Measurements from ENCODE around the gene MFN1.
"Not testable (repeated sequence)": the region's sequence is repeated elsewhere in the genome, so short reads cannot be mapped to it uniquely, and the experiment has no call there.

MFN1 gene

DNA sequence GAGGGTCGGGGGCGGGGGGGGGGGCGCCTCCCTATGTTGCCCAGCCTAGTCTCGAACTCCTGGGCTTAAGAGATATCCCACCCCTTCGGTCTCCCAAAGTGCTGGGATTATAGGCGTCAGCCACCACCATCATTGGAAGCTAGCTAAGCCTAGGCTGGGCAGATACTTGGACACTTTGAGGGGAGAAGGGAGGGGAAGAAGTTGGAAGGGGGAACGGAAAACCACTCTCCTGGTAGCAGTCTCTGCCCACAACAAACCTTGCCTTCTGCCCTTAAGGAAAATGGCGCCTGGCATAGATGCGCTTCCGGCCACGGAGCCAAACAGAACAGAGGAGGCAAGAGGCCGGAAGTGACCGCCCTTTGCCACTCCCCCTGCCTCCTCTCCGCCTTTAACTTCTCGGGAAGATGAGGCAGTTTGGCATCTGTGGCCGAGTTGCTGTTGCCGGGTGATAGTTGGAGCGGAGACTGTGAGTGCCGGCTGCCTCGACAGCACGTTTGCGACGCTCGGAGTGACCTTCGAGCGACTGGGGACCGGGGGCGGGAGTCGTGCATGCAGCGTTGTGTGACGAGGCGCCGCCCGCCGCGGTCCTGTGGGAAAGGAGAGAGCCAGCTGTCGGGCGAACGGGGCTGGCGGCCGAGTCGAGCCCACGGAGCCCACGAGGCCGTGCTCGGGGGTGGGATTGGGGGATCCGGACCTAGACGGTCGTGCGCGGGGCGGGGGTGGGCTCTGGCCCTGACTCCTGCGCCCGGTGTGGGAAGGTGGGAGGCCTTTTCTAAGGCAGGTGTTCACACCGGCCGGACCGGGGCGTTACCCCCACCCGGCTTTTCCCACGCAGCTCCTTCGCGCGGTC, at the start of gene MFN1:
Gene MFN1 (plus strand): TSS at position 365 of the 850 bp plus-strand sequence. CDS start 1,143 bp downstream, outside the sequence.
- Histone ChIP-seq H3K27me3 (ENCODE audit: control insufficient read depth, insufficient read depth, low read length) (no peaks in the 10 kb centered on the region), H3K4me1 (ENCODE audit: control insufficient read depth, insufficient read depth, low read length) (peaks cover 5% of the 10 kb centered on the region; the same call in 1 of the 2 replicates), H3K4me3 (ENCODE audit: low read depth, low read length) (peak within 1 kb of the TSS; percentile 75), H3K9me3 (ENCODE audit: control insufficient read depth, insufficient read depth, low read depth, low read length) (no peaks in the 10 kb centered on the region), H3K36me3 (ENCODE audit: control insufficient read depth, insufficient read depth, low read length) (peaks cover 25% of the 10 kb centered on the region), H3K27ac (ENCODE audit: low read depth, low read length) (no peak within 1 kb of the TSS), H3K9ac (ENCODE audit: low read length) (peak within 1 kb of the TSS; percentile 61)

DNA sequence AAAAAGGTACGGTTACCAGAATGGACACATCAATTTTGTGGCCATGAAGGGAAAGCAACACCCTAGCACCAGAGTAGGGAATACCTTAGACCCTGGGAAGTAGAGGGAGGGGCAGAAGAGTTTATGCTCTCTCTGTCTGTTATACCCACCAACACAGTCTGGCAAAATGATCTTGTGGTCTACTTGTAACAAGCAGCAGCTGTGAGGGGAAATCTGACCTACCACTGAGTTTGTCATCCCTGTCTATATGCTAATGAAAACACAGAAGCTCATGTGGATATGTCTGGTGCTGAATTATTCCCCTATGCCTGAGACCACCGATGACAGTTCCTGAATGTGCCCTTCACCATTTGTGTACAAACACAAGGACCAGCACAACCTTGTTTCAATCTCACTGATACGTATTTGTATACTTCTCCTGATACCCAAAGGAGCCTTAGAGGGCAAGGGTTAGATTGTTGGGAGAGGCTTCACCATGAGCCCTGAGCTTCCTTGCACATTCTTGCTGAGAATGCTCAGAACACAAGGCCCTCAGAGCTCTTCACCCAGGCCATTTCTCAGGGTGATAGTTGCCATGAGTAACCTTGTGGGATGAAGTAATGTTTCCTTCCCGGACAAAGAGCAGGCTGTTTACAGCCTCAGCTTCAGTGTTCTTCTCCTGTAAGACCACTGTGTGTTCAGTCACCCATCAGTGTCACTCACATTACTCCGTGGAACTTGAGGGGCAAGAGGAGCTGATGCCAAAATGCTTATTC, 49.4 kb upstream of the MFN1 start:
- Histone ChIP-seq H3K27ac (ENCODE audit: low read depth, low read length) (no peak overlapping the region), H3K9ac (ENCODE audit: low read length) (no peak overlapping the region), H3K27me3 (ENCODE audit: control insufficient read depth, insufficient read depth, low read length) (no peaks in the 10 kb centered on the region), H3K4me3 (ENCODE audit: low read depth, low read length) (no peak overlapping the region), H3K36me3 (ENCODE audit: control insufficient read depth, insufficient read depth, low read length) (no peaks in the 10 kb centered on the region), H3K4me1 (ENCODE audit: control insufficient read depth, insufficient read depth, low read length) (peaks cover 6% of the 10 kb centered on the region), H3K9me3 (ENCODE audit: control insufficient read depth, insufficient read depth, low read depth, low read length) (peaks cover 10% of the 10 kb centered on the region)

DNA sequence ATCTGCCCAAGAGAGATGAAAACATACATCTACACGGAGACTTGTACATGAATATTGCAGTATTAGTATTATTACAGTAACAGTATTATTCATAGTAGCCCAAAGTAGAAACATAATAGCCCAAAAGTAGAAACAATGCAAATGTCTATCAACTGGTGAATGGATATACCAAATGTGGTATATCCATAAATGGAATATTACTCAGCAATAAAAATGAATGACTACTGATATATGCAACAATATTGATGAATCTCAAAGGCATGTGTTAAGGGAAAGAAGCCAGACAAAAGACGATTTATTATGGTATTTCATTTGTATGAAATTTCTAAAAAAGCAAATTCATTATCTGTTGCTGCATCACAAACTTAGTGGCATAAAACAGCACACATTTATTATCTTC, 48.2 kb upstream of the MFN1 start:
- Histone ChIP-seq H3K9me3 (ENCODE audit: control insufficient read depth, insufficient read depth, low read depth, low read length) (peaks cover 10% of the 10 kb centered on the region), H3K4me3 (ENCODE audit: low read depth, low read length) (no peak overlapping the region), H3K9ac (ENCODE audit: low read length) (no peak overlapping the region), H3K27me3 (ENCODE audit: control insufficient read depth, insufficient read depth, low read length) (no peaks in the 10 kb centered on the region), H3K4me1 (ENCODE audit: control insufficient read depth, insufficient read depth, low read length) (peaks cover 6% of the 10 kb centered on the region), H3K36me3 (ENCODE audit: control insufficient read depth, insufficient read depth, low read length) (no peaks in the 10 kb centered on the region), H3K27ac (ENCODE audit: low read depth, low read length) (no peak overlapping the region)

DNA sequence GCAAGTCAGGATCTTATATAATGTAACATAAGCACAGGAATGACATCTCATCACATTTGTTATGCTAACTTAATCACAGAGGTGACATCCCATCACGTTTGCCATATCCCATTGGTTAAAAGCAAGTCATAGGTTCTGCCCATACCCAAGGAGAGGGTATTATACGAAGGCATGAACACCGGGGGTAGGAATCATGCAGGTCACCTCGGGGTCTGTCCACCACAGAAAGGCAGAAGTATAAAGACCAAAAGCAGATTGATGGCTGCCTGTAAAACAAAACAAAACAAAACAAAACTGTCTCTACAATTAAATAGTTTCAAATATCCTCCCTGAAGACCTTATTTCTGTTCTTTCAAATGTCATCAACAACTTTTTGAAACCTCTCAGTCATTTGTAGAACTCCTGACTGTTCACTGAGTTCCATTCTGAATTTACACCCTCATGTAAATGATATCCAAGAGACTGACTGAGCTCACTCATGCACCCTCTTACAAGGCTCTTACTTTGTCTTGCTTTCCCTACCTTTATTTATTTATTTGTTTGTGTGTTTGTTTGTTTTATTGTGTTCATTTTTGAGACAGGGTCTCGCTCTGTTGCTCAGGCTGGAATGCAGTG, 47.4 kb upstream of the MFN1 start:
- H3K4me1 ChIP-seq (ENCODE audit: control insufficient read depth, insufficient read depth, low read length) = peaks cover 6% of the 10 kb centered on the region
- H3K36me3 ChIP-seq (ENCODE audit: control insufficient read depth, insufficient read depth, low read length) = no peaks in the 10 kb centered on the region
- H3K9me3 ChIP-seq (ENCODE audit: control insufficient read depth, insufficient read depth, low read depth, low read length) = peaks cover 10% of the 10 kb centered on the region
- H3K9ac ChIP-seq (ENCODE audit: low read length) = no peak overlapping the region
- H3K27me3 ChIP-seq (ENCODE audit: control insufficient read depth, insufficient read depth, low read length) = no peaks in the 10 kb centered on the region
- H3K27ac ChIP-seq (ENCODE audit: low read depth, low read length) = no peak overlapping the region
- H3K4me3 ChIP-seq (ENCODE audit: low read depth, low read length) = no peak overlapping the region

DNA sequence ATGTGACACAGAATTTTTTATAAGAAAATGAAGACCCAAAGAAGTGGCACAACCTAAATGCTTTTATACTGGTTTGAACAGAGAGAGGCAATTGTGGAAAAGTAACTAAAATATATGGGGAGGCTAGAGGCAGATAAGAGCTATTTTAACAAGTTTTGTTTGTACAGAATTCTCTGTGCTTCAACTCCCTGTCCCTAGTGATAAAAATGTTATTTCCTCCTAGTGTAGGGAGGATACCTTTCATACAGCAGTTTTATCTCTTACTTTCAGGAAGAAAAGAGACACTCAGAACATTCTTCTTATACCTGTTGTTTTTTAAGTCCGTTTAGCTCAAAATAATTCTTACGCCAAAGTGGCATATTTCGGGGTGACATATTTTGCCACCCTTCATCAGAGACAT, 45.9 kb upstream of the MFN1 start:
- no peak overlapping the region for H3K27ac ChIP-seq (ENCODE audit: low read depth, low read length)
- H3K9me3 ChIP-seq (ENCODE audit: control insufficient read depth, insufficient read depth, low read depth, low read length) = peaks cover 10% of the 10 kb centered on the region
- no peak overlapping the region for H3K4me3 ChIP-seq (ENCODE audit: low read depth, low read length)
- no peaks in the 10 kb centered on the region for H3K27me3 ChIP-seq (ENCODE audit: control insufficient read depth, insufficient read depth, low read length)
- no peaks in the 10 kb centered on the region for H3K36me3 ChIP-seq (ENCODE audit: control insufficient read depth, insufficient read depth, low read length)
- no peak overlapping the region for H3K9ac ChIP-seq (ENCODE audit: low read length)
- H3K4me1 ChIP-seq (ENCODE audit: control insufficient read depth, insufficient read depth, low read length) = no peaks in the 10 kb centered on the region

DNA sequence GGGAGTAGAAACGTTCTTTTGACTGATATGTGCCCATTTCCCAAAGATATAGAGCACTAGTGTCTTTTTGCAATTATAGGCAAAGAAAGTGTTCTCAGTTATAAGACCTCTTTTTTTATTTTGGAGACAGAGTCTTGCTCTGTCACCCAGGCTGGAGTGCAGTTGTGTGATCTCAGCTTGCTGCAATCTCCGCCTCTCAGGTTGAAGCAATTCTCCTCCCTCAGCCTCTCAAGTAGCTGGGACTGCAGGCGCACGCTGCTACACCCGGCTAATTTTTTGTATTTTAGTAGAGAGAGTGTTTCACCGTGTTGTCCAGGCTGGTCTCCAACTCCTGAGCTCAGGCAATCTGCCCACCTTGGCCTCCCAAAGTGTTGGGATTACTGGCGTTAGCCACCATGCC, 45.4 kb upstream of the MFN1 start:
- no peaks in the 10 kb centered on the region for H3K4me1 ChIP-seq (ENCODE audit: control insufficient read depth, insufficient read depth, low read length)
- H3K4me3 ChIP-seq (ENCODE audit: low read depth, low read length) = no peak overlapping the region
- peaks cover 10% of the 10 kb centered on the region for H3K9me3 ChIP-seq (ENCODE audit: control insufficient read depth, insufficient read depth, low read depth, low read length)
- H3K27me3 ChIP-seq (ENCODE audit: control insufficient read depth, insufficient read depth, low read length) = no peaks in the 10 kb centered on the region
- H3K36me3 ChIP-seq (ENCODE audit: control insufficient read depth, insufficient read depth, low read length) = no peaks in the 10 kb centered on the region
- H3K27ac ChIP-seq (ENCODE audit: low read depth, low read length) = no peak overlapping the region
- H3K9ac ChIP-seq (ENCODE audit: low read length) = no peak overlapping the region

DNA sequence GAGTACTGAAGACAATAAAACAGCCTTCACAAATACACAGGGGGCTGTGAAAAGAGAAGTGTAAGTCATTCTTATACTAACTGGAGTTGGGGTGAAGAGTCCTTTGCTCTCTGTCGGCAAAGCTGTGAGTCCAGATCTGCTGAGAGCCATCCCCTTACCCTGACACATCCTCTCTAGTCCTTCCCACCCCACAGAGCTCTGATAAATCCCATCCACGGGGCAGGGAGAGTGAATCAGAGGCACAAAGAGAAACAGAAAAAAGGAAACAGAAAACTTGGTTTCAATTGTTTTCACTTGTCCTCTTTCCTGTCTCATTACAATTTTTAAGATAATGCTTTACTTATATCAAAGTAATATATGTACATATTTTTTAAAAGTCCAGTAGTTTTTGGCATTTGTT, 42.9 kb upstream of the MFN1 start:
- Histone ChIP-seq H3K27me3 (ENCODE audit: control insufficient read depth, insufficient read depth, low read length) (no peaks in the 10 kb centered on the region), H3K36me3 (ENCODE audit: control insufficient read depth, insufficient read depth, low read length) (no peaks in the 10 kb centered on the region), H3K4me1 (ENCODE audit: control insufficient read depth, insufficient read depth, low read length) (no peaks in the 10 kb centered on the region), H3K4me3 (ENCODE audit: low read depth, low read length) (no peak overlapping the region), H3K27ac (ENCODE audit: low read depth, low read length) (no peak overlapping the region), H3K9ac (ENCODE audit: low read length) (no peak overlapping the region), H3K9me3 (ENCODE audit: control insufficient read depth, insufficient read depth, low read depth, low read length) (peaks cover 3% of the 10 kb centered on the region; the same call in 1 of the 2 replicates)

DNA sequence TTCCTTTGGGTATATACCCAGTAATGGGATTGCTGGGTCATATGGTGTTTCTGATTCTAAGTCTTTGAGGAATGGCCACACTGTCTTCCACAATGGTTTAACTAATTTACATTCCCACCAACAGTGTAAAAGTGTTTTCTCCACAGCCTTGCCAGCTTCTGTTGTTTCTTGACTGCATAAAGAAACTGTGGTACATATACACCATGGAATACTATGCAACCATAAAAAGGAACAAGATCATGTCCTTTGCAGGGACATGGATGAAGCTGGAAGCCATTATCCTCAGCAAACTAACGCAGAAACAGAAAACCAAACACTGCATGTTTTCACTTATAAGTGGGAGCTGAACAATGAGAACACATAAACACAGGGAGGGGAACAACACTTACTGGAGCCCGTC, 40.1 kb upstream of the MFN1 start:
- not testable (repeated sequence) for H3K36me3 ChIP-seq (ENCODE audit: control insufficient read depth, insufficient read depth, low read length); H3K27me3 ChIP-seq (ENCODE audit: control insufficient read depth, insufficient read depth, low read length); H3K9ac ChIP-seq (ENCODE audit: low read length); H3K27ac ChIP-seq (ENCODE audit: low read depth, low read length); H3K4me3 ChIP-seq (ENCODE audit: low read depth, low read length); H3K4me1 ChIP-seq (ENCODE audit: control insufficient read depth, insufficient read depth, low read length); H3K9me3 ChIP-seq (ENCODE audit: control insufficient read depth, insufficient read depth, low read depth, low read length)

DNA sequence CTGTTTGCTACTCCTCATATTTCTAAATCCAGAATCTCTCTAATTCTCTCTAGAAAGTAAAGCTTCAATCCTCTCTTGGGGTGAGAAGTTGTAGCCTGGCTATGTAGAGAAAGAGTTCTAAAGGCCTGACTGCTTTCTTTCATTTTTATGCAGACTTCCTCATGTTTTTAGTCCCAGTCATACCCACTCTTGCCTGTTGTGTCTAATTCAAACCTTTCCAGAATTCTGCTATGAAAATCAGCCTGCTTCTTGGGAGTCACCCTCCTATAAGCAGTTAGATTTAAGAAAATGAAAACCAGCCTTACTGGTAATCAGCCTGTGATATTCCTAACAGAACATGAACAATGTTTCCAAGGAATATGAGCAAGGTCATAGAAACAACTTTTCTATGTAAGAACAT, 39.5 kb upstream of the MFN1 start:
- Histone ChIP-seq H3K27me3 (ENCODE audit: control insufficient read depth, insufficient read depth, low read length) (no peaks in the 10 kb centered on the region), H3K4me3 (ENCODE audit: low read depth, low read length) (no peak overlapping the region), H3K36me3 (ENCODE audit: control insufficient read depth, insufficient read depth, low read length) (no peaks in the 10 kb centered on the region), H3K9ac (ENCODE audit: low read length) (no peak overlapping the region), H3K9me3 (ENCODE audit: control insufficient read depth, insufficient read depth, low read depth, low read length) (no peaks in the 10 kb centered on the region), H3K27ac (ENCODE audit: low read depth, low read length) (no peak overlapping the region), H3K4me1 (ENCODE audit: control insufficient read depth, insufficient read depth, low read length) (no peaks in the 10 kb centered on the region)

DNA sequence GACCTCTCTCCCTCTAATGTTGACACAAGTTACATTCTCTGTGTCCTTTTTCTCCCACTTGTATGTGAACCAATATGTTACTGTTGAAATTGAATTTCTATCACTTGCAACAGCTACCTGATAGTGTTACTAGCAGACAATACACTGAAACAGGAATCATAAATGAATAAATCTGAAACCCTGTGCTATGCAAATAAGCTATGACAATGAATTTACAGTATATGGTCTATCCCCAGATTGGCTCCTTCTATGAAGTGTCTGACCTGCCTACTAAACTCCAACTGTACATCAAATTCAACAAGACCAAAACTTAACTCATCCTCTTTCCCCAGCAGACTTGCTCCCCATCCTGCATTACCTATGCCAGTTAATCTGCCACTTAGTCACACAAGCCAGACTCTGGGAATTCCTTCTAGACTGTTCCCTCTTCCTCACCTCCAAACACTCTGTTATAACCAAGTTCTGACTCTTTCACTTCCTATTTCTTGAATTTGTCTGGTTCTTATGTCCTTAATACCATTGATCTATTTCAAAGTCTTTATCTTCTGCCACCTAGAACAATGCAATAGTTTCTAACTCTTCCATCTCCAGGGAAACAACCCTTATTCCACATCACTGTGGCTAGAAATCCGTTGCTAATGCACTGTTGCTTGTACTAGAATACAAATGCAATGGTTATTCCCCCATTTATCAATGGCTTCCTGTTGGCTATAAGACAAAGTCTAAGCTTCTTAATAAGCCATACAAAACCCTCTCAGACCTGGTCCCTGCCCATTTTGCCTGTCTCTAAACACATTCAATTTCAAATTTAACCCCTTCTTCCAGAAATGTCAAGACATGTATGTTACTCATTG, 38.1 kb upstream of the MFN1 start:
- H3K36me3 ChIP-seq (ENCODE audit: control insufficient read depth, insufficient read depth, low read length) = no peaks in the 10 kb centered on the region
- H3K27ac ChIP-seq (ENCODE audit: low read depth, low read length) = no peak overlapping the region
- H3K27me3 ChIP-seq (ENCODE audit: control insufficient read depth, insufficient read depth, low read length) = no peaks in the 10 kb centered on the region
- H3K9me3 ChIP-seq (ENCODE audit: control insufficient read depth, insufficient read depth, low read depth, low read length) = no peaks in the 10 kb centered on the region
- no peaks in the 10 kb centered on the region for H3K4me1 ChIP-seq (ENCODE audit: control insufficient read depth, insufficient read depth, low read length)
- H3K9ac ChIP-seq (ENCODE audit: low read length) = no peak overlapping the region
- H3K4me3 ChIP-seq (ENCODE audit: low read depth, low read length) = no peak overlapping the region

Data from HUES6 (cell line).